Skin epidermis (tissue), 12 donors: ENCODE measurements around the gene GASK1B.

Experiments
- H3K27ac ChIP-seq, 21 experiments: fragments of 200-600 bp; sonication (generic) in 11 of 21; one replicate each; pipeline ENCODE4 v1.5.0; 2020; ENCODE audit warnings: mild to moderate bottlenecking in 3 of 21, inconsistent platforms in 2 of 21, moderate library complexity in 2 of 21
- H3K4me3 ChIP-seq, 7 experiments: fragments of 200-600 bp; sonication (generic) in 2 of 7; one replicate each; pipeline ENCODE4 v1.5.0; 2020; ENCODE audit warnings: inconsistent platforms in 2 of 7, mild to moderate bottlenecking in 2 of 7, moderate library complexity in 1 of 7

GASK1B gene

DNA sequence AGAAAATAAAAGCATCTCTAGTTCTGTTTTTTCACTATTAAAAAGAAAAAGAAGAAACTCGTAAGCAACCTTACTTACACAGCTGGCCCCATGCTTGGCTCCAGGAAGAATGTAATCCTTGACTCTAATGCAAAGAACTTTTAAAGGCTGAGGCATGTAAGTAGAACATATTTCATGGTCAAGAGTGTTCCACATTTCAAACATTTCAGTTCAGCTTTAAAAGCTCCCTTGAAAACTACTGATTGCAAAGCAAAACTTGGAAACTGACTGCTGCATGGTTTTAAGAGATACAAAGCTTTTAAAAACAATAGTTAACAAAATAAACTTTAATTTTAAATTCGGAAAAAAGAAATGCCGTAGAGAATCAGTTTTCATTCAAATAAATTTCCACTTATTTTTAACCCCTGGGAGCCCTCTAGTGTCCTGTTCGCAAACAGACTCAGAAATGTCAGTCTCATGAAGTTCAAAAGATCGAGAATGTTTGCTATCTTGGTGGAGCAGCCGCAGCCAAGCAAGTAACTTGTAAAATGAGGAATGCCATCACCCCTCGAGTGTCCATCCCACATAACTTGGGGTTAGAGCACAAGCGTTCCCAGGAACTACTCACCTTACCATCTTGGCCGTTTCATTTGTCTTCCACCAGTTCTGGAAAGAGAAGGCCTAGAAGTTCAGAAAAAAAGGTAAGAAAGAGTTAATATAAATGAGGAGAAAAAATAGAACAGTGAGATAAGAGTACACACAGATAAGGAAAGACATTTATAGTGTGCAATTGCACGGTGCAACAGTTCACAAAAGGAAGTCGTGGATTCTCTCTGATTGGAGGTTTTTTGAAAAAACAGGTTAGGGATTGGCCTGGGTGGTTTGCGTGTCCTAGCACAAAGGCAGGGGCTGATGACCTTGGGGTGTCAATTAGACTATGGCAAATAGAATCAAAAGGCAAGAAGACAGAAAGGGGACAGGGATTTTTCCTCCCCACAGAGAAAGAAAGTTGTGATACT lies at the start of gene GASK1B:
Gene GASK1B (minus strand): TSS at position 765 of the 998 bp plus-strand sequence. CDS start 1,650 bp downstream, outside the sequence.
- H3K4me3 ChIP-seq, result peak within 1 kb of the TSS; percentile 9 to 50 (median 41)
- H3K27ac ChIP-seq, result peak within 1 kb of the TSS in 19 of 21 experiments; percentile 5 to 93 (median 73)

DNA sequence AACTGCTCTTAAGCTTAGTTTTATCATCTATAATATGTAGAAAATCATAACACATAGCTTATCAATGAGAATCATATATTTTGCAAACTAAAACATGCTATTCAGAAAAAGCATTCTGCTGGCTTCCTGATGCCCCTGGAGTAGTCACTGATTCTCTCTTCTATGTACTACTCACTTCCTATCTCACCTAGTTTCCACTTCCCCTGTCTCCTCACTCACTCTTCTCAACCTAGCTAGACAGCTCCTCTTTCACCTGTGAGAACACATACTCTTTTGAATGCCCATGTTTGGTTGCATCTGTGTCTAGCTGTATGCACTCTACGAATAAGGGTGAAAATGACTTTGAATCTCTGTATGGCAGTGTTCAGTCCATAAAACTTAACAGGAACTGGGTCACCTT lies 46.8 kb upstream of the GASK1B start:
- H3K4me3 ChIP-seq, result no peak overlapping the region
- no peak overlapping the region for H3K27ac ChIP-seq

DNA sequence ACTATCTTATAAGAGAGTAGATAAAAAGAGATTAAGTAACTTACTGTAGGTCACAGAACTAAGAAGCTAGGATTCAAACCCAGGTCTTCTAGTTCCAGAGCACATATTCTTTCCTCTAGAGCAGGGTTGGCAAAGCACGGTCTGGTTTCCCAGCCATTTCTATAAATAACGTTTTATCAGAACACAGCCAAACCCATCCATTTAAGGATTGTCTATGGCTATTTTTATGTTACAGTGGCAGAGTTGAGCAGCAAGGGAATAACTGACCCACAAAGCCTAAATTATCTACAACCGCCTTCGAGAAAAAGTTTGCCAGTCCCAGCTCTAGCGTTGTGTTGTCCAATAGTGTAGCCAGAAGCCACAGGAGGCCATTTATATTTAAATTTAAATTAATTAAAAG lies 44.9 kb upstream of the GASK1B start:
- Histone ChIP-seq H3K27ac (no peak overlapping the region), H3K4me3 (no peak overlapping the region)

DNA sequence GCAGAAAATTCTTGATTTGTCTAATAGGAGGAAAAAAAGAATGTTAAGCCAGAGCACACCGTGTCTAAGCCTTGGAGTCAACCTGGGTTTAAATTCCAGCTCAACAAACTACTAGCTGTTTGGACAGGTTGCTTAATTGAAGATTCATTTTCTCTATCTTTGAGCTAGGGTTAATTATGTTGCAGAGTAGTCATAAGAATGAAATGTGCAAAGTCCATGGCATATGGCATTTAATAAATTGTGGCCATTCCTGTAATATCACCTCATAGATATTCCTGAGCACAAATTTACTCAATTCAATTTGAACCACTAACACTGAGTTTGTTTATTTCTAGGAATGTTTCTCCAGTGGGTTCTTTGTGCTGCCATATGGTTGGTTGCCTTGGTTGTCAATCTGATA lies 42.0 kb upstream of the GASK1B start:
- Histone ChIP-seq H3K27ac (no peak overlapping the region), H3K4me3 (no peak overlapping the region)

DNA sequence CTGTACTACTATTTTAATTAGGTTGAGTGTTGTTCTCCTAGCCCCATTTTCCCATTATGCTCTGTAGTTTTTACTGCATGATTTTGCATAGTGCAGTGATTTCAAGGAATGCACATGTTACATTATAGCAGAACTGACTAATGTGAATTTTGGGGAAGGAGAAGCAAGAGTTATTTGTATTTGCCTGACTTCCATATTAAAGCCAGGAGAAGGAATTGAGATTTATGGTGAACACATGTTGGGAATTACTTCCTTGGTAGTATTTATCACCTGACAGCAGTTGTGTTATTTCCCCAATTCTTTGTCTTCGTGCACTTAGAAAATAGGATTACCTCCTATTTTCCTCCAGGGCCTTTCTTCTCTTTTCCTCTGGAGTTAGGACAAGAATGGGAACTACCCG lies 40.6 kb upstream of the GASK1B start:
- Histone ChIP-seq H3K4me3 (no peak overlapping the region), H3K27ac (no peak overlapping the region)

DNA sequence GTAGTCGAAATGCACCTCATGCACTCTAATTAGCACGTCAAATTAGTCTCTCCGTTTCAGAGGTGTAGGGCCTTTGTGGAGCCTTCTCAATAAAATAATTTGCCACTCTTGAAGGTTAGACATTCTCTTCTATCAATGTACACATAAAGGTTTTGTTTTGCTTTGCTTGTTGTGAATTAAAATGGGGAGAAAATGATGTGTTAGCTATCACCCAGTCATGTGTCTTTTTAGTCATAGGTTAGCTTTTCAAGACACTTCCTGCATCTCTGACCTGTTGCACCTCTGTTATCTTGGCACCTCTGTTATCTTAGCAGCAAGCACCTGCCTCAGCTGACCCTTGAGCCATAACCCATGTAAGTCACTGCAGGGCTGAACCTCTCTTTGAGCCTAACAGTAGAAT lies 38.4 kb upstream of the GASK1B start:
- H3K27ac ChIP-seq, result peak overlapping the region in 10 of 21 experiments; percentile 69 to 90 (median 84)
- H3K4me3 ChIP-seq, result peak overlapping the region in 6 of 7 experiments; percentile 14 to 46 (median 30)

DNA sequence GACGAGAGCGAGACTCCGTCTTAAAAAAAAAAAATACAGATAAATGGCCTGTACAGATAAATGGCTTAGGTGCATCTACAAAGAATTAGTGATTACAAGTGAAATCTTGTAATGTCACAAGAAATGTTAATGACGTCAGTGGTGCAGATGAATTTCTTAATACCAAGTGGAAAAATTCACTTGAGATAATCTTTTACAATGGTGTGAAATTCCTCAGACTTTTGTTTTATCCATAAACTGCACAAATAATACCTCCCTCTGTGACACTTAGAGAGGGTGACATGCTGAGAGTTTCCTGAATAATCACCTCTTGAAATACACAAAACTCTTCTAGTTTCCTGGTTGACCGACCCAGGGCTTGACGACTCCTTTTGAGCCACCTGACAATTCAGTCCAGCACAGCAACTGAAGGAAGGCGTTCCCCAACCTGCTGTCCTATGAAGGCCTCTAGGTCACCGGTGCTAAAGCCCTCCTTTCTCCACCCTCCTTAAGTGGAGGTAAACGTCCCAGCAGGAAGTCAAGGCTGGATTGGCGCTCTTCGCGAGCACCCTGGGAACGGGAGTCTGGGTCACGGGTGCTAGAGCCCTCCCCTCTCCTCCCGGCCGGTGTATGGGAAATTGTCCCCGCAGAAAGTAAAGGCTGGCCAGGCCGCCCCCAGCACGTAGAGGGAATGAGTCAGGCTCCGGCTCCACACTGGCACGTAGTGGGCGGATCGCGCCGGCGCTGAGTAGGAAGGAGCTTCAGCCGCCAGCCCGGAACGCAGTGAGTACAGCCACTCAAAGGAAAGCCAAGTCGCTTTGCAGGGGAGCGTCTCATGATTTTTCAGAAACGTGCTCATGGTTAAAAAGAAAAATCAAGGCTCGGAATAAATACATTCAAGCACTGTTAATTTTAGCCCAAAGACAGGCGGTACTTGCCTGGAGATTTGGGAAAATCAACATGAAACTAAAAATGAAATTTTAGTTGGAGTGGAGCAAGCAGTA lies 37.3 kb upstream of the GASK1B start, which contains the start of gene TMEM144:
Gene TMEM144 (plus strand): TSS at position 662 of the 983 bp plus-strand sequence. CDS start 2,182 bp downstream, outside the sequence.
- Histone ChIP-seq H3K27ac (peak within 1 kb of the TSS; percentile 45 to 94 (median 87)), H3K4me3 (peak within 1 kb of the TSS; percentile 14 to 46 (median 28))

DNA sequence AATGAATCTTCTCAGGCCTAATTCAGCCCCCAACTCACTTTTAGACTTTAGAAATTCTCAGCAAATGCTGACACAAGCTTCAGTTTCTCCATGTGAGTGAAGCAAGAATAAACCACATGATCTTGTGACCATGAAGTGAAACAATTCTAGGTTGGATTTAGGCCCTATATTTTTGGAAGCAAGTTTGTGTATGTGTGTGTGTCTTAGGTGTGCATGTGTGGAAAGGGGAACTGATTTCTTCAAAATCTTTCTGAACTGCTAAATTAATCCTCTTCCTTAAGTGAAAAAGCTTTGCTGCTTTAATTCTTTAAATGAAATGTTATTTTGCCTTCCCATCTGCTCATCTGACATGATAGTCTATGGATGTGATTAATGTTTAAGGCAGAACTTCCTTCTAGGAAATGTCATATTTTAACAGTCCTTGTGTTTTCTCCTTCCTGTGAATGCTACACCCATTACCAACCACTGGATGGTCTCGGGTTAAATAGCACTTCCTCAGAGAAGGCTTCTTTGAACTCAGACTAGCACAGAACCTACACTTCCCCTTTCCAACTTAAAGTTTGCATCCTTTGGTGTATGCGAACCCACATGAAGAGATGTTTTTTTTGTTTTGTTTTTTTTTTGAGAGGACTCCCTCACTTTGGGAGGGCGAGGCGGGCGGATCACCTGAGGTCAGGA lies 36.3 kb upstream of the GASK1B start:
- Histone ChIP-seq H3K4me3 (no peak overlapping the region), H3K27ac (peak overlapping the region in 15 of 21 experiments; percentile 5 to 92 (median 75))

DNA sequence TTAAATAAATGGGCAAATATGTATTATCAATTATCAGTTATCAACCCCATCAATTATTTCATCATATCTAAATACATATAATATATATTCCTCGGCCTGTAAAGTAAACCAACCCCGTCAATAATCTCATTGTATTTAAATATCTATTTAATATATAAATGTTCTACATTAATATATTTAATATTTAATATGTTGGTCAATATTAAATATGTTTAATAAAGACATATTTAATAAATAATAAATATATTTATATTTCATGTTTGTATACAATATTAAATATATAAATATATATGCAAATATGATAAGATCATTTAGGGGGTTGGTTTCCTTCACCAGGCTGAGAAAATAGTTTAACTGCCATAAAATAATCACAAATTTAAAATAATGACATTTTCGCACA lies 31.1 kb upstream of the GASK1B start:
- H3K4me3 ChIP-seq, result no peak overlapping the region
- H3K27ac ChIP-seq, result no peak overlapping the region

DNA sequence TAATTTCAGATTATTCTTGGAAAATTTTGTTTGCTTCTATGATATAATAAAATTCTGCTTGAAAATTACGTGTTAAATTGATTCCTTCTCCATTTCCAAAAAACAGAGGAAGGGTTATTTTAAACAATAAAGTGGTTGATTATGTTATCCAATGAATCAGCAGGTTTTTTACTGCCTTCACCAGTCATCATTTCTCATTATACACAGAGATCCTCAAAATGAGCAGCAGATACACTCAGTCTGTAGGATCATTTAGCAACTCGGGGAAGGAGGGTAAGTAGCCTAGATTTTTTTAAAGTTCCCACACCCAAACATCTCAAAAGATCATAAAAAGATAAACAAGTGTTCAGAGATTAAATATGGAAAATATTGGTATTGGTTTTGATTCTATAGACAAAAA lies 30.6 kb upstream of the GASK1B start:
- H3K27ac ChIP-seq, result no peak overlapping the region

DNA sequence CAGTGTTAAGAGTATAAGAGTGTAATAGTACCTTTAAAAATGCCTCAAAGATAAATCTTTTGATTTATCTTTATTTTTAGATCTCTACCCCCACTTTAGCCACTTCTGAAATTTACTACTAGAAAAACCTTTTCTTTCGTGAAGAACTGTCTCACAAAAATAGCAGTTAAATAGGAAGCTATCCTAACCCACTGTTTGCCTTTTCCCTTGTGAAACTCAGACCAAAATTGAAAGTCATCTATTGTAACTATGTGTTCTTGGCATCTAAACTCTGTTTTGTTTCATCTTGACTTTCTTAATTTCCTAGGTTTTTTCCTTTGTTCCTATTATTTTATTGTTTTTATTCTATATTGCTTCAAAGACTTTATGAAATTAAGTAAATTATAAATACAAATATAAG lies 29.7 kb upstream of the GASK1B start:
- Histone ChIP-seq H3K27ac (no peak overlapping the region), H3K4me3 (no peak overlapping the region)

More for the DNA sequence above, 30.6 kb upstream of the GASK1B start:
- no peak overlapping the region for H3K4me3 ChIP-seq

DNA sequence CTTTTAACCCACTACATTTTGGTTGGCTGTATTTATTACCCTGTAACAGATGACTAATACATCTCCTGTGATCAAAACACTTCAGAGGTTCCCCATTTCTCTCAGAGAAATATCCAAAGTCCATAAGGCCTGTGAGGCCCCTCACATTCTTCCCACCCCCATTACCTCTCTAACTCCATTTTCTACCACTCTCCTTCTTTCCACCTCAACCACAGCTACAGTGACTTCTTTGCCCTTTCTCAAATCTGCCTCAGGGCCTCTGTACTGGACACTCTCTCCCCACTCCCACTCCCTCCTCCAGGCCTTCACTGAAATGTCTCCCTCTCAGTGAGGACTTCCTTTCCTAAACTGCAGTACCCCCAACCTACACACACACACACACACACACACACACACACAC lies 29.1 kb upstream of the GASK1B start:
- no peak overlapping the region for H3K4me3 ChIP-seq
- H3K27ac ChIP-seq, result no peak overlapping the region

DNA sequence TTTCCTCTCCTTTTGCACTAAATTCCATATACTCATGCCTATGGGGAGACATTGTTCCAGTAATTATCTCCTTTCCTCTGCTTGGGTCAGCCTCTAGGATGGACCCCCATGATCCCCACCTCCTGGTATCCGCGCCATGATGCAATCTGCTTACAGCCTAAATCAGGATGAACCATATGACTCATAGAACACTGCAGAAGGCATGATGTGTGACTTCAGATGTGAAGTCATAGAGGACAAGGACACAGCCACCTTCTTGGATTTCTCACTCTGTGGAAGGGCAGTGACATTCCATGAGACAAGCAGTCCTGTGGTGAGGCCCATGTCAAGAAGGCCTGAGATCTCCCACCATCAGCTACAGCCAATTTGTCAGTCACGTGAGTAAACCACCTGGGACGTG lies 28.5 kb upstream of the GASK1B start:
- H3K27ac ChIP-seq, result no peak overlapping the region
- H3K4me3 ChIP-seq, result no peak overlapping the region

DNA sequence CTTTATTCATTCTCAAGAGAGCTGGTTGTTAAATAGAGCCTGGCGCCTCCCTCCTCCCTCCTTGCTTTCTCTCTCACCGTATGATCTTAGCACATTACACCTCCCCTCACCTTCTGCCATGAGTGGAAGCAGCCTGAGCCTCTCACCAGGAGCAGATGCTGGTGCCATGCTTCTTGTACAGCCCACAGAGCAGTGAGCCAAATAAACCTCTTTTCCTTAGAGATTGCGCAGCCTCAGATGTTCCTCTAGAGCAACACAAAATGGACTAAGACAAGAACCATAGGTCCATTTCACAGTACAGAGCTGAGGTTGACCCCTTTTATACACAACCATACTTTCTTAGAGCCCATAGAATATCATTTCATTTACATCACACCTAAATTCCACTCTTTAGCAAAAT lies 27.4 kb upstream of the GASK1B start:
- no peak overlapping the region for H3K4me3 ChIP-seq
- no peak overlapping the region for H3K27ac ChIP-seq

DNA sequence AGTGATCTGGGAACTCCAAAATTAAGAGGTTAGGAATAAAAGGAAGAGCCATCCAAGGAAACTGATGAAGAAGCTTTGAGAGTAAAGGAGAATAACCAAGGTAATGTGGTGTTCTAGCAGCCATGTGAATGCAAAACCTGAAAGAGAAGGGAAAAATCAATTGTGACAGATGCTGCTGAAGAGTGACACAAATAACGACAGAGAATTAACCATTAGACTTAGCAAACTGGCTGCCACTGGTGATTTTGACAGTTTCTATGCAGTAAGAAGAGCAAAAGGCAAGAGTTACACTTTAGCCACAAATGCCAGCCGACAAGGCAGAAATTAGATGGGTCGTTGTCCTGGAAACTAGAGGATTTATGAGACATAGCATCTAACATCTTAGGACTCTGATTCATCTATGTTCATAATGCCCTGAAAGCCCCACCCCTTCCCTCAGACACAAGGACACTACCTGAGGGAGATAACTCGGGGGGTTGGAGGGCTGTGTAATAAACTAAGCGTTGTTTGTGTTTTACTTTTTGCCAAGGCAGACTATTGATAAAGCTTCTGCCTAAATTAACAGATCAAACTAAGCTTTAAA lies 24.5 kb upstream of the GASK1B start:
- Histone ChIP-seq H3K4me3 (no peak overlapping the region), H3K27ac (no peak overlapping the region)

DNA sequence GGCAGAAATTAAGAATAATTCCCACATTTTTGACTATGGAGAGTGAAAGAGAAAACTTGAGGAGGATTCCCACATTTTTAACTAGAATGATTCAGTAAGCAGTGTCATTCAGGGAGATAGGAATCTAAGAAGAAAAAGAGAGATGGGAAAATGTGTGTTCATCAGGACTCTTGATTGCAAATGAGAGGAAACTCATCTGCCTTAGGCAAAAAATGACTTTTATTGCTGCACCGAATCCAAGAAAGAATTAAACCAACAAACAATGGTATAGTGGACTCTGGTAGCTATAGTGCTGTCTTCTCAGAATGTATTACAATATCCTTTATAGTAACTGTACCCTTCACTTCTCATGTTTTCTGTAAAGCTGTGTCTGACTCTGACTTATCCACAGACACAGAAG lies 22.5 kb upstream of the GASK1B start:
- Histone ChIP-seq H3K4me3 (no peak overlapping the region), H3K27ac (no peak overlapping the region)

DNA sequence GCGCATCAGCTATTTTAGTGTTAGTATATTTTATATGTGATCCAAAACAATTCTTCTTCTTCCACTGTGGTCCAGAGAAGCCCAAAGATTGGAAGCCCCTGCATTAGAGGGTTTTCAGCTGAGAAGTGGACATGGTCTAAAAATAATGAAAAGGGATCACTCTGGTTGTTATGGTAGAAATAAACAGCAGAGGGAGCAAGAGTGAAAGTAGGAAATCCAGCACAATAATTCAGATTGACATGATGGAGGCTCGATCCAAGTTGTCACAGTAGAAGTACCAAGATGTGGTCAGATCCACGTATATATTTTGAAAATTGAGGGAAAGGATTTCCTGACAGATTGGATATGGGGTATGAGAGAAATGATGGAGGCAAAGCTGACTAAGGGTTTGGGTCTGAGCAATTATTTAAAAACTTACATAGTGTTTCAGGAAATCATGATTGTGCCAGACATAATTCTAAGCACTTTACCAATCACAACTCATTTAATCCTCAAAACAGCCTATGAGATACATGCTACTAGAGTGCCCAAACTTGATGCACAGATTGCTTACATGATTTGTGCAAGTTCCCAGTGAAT lies 20.4 kb upstream of the GASK1B start:
- Histone ChIP-seq H3K27ac (peak overlapping the region in 5 of 21 experiments; percentile 31 to 56 (median 50)), H3K4me3 (no peak overlapping the region)

DNA sequence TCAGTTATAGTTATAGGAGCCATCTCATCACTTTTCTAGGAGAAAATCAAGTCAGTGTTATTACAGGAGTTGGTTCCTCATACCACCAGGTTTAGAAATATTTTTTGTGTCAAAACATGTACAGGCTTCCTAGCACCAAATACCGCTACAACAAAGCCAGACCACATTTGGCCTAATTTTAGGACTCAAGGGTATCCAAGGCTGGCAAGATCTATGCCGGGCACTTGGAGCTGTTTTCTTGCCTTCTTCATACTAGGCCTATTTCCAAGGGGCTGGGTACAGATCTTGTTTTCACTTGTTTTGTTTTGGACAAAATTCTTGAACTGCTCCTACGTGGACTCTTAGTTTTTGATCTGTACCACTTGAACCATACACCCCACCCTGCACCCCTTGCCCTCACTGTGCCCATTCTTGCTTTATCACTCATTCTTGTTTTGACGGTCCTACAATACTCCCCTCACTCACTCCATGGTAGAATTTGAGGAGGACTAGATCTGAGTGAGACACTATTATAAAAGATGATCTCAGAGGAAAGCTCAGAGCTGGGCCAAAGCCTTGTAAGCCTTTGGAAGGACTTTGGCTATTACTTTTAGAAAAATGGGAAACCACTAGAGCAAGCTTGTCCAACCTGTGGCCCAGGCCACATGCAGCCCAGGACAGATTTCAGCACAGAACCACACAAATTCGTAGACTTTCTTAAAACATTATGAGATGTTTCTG lies 19.8 kb upstream of the GASK1B start:
- Histone ChIP-seq H3K27ac (peak overlapping the region in 8 of 21 experiments; percentile 0 to 56 (median 46)), H3K4me3 (no peak overlapping the region)
